GM18907 (cell line): ENCODE results near the gene KRTAP6-2.

ENCODE experiments used
- ATAC-seq: cut with Tn5 transposase; IDR thresholded peaks from one replicate; pipeline ENCODE4 v1.9.1; 2021; ENCODE audit warnings: mild to moderate bottlenecking, moderate library complexity; ENCODE audit not compliant: unreplicated experiment

Gene KRTAP6-2

GRCh38 chr21:30598802-30599201 is at the start of gene KRTAP6-2:
KRTAP6-2 (minus strand) TSS chr21:30598902; CDS start chr21:30598874, 28 bp downstream.
- ATAC-seq: no peak

- ATAC-seq: no peak
Measured at GRCh38 chr21:30646904-30647414, 48.3 kb upstream of the KRTAP6-2 start.

- no peak for ATAC-seq
Measured at GRCh38 chr21:30642564-30642963, 43.9 kb upstream of the KRTAP6-2 start, which contains the start of gene KRTAP20-3. KRTAP20-3 (plus strand) TSS chr21:30642864.

GRCh38 chr21:30638686-30639085 is 40.0 kb upstream of the KRTAP6-2 start:
- ATAC-seq: no peak

GRCh38 chr21:30634906-30635305 is 36.2 kb upstream of the KRTAP6-2 start, which contains the start of gene KRTAP20-2:
KRTAP20-2 (plus strand) TSS chr21:30635206; CDS start chr21:30635264, 58 bp downstream.
- no peak for ATAC-seq

- ATAC-seq: no peak
Measured at GRCh38 chr21:30629200-30629599, 30.5 kb upstream of the KRTAP6-2 start.

GRCh38 chr21:30628109-30628508 is 29.4 kb upstream of the KRTAP6-2 start:
- ATAC-seq: no peak

- no peak for ATAC-seq
Measured at GRCh38 chr21:30625449-30626165, 26.9 kb upstream of the KRTAP6-2 start.

GRCh38 chr21:30623362-30623761 is 24.7 kb upstream of the KRTAP6-2 start:
- no peak for ATAC-seq

GRCh38 chr21:30620522-30620921 is 21.8 kb upstream of the KRTAP6-2 start, which contains the start of gene KRTAP20-4:
KRTAP20-4 (plus strand) TSS chr21:30620627.
- no peak for ATAC-seq

GRCh38 chr21:30620080-30620479 is 21.4 kb upstream of the KRTAP6-2 start:
- ATAC-seq: no peak

- no peak for ATAC-seq
Measured at GRCh38 chr21:30616125-30616524, 17.4 kb upstream of the KRTAP6-2 start, which contains the start of gene KRTAP20-1. KRTAP20-1 (plus strand) TSS chr21:30616425; CDS start chr21:30616455, 30 bp downstream.

GRCh38 chr21:30615199-30615598 is 16.5 kb upstream of the KRTAP6-2 start:
- no peak for ATAC-seq

- no peak for ATAC-seq
Measured at GRCh38 chr21:30613836-30614235, 15.1 kb upstream of the KRTAP6-2 start, which contains the start of gene KRTAP6-1. KRTAP6-1 (minus strand) TSS chr21:30613930; CDS start chr21:30613904, 26 bp downstream.

- no peak for ATAC-seq
Measured at GRCh38 chr21:30612132-30612531, 13.4 kb upstream of the KRTAP6-2 start.

- ATAC-seq: no peak
Measured at GRCh38 chr21:30605968-30606367, 7.3 kb upstream of the KRTAP6-2 start.

GRCh38 chr21:30600787-30601186 is 2.1 kb upstream of the KRTAP6-2 start, which contains the start of gene KRTAP22-1:
KRTAP22-1 (plus strand) TSS chr21:30601087.
- no peak for ATAC-seq

- ATAC-seq: no peak
Measured at GRCh38 chr21:30592140-30592539, 6.6 kb downstream of the KRTAP6-2 start, which contains the start of gene KRTAP6-3. KRTAP6-3 (plus strand) TSS chr21:30592440; CDS start chr21:30592446, 6 bp downstream.

- ATAC-seq: no peak
Measured at GRCh38 chr21:30590297-30590696, 8.4 kb downstream of the KRTAP6-2 start, which contains the start of gene KRTAP22-2. KRTAP22-2 (minus strand) TSS chr21:30590397.

GRCh38 chr21:30582870-30583269 is 15.8 kb downstream of the KRTAP6-2 start:
- no peak for ATAC-seq

- no peak for ATAC-seq
Measured at GRCh38 chr21:30580132-30580531, 18.6 kb downstream of the KRTAP6-2 start.

- ATAC-seq: no peak
Measured at GRCh38 chr21:30579346-30579745, 19.4 kb downstream of the KRTAP6-2 start.
